Stimulated activated naive CD8-positive, alpha-beta T cell treated with anti-CD3 and anti-CD28 coated beads, Interleukin-15, Interleukin-2, amounts not matched to agents 100 ng/mL and 50 ng/mL, for 24 hours (primary cell): ENCODE results near the gene SUPT3H.
A peak's percentile ranks its signal among the peaks of the same experiment; 100 is the strongest.

Source experiments
- H3K27ac Mint-ChIP-seq: one replicate; pipeline ENCODE4 v1.8.0; 2021; ENCODE audit warnings: mild to moderate bottlenecking, mixed read lengths
- H3K27me3 Mint-ChIP-seq: one replicate; pipeline ENCODE4 v1.8.0; 2021; ENCODE audit warnings: mixed read lengths
- H3K36me3 Mint-ChIP-seq: one replicate; pipeline ENCODE4 v1.8.0; 2021; ENCODE audit warnings: low read depth, mixed read lengths
- H3K4me1 Mint-ChIP-seq: one replicate; pipeline ENCODE4 v1.8.0; 2021; ENCODE audit warnings: low read depth, mixed read lengths
- H3K4me3 Mint-ChIP-seq: one replicate; pipeline ENCODE4 v1.8.0; 2021; ENCODE audit warnings: mild to moderate bottlenecking, mixed read lengths
- H3K9me3 Mint-ChIP-seq: one replicate; pipeline ENCODE4 v1.8.0; 2021; ENCODE audit warnings: mixed read lengths

Gene SUPT3H

DNA sequence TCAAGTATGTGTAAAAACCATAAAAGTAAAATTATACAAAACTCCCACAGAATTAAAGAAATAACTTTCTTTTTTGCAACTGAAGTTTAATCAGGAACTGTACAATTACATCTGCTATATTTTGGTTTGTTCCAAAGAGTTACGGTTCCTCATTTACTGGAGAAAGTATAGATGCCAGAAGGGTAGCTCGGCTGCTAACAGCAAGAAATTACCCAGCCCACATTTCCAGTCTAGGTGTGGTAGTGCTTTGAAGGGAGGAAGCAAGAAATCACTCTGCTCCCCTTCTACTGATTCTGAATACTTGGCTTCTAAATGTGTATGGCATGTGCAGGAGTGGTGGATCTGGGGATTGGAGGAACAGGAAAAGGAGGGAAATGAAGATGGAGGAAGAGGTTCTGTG is 549.0 kb downstream of the SUPT3H start:
- Mint-ChIP-seq H3K27me3 (no peaks in the 10 kb centered on the region), H3K4me1 (peaks cover 36% of the 10 kb centered on the region), H3K9me3 (no peaks in the 10 kb centered on the region), H3K27ac (peak overlapping the region; percentile 6), H3K4me3 (no peak overlapping the region), H3K36me3 (peaks cover 13% of the 10 kb centered on the region)

DNA sequence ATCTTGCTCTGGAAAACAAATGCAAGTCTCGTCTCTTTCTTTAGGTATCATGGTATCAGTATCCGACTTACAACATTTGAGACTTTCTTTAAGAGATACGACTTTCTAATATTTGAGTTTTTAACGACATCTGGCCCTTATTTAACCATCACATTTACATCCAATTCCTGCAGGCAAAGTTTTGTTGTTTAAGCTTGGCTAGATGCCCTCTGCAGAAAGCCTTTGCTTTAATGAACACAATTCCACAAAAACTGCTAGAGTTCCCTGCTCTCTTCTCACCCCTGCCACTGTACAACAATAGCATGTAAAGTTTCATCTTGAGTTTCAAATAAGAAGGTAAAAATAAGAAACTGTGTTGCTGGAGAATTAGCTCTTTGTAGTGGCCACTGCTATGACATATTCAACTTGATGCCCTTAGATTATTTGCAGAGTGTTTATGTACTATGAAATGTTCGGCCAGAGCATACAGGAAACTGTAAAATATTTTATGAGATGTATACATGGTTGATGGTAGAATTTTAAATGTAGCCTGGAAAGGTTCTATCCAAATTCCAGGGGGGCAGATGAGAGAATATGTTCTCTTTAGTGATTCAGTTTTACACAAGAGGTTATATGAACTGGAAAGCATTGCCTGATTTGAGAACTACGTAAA is 551.6 kb downstream of the SUPT3H start:
- H3K4me1 Mint-ChIP-seq: peaks cover 24% of the 10 kb centered on the region
- H3K9me3 Mint-ChIP-seq: no peaks in the 10 kb centered on the region
- no peaks in the 10 kb centered on the region for H3K27me3 Mint-ChIP-seq
- peaks cover 13% of the 10 kb centered on the region for H3K36me3 Mint-ChIP-seq
- no peak overlapping the region for H3K4me3 Mint-ChIP-seq
- no peak overlapping the region for H3K27ac Mint-ChIP-seq

- Mint-ChIP-seq H3K4me3 (no peak overlapping the region), H3K9me3 (no peaks in the 10 kb centered on the region), H3K36me3 (peaks cover 13% of the 10 kb centered on the region), H3K27ac (no peak overlapping the region), H3K4me1 (peaks cover 21% of the 10 kb centered on the region), H3K27me3 (no peaks in the 10 kb centered on the region)
These were observed 552.5 kb downstream of the SUPT3H start for GRCh38 chr6:44825273-44825672.

DNA sequence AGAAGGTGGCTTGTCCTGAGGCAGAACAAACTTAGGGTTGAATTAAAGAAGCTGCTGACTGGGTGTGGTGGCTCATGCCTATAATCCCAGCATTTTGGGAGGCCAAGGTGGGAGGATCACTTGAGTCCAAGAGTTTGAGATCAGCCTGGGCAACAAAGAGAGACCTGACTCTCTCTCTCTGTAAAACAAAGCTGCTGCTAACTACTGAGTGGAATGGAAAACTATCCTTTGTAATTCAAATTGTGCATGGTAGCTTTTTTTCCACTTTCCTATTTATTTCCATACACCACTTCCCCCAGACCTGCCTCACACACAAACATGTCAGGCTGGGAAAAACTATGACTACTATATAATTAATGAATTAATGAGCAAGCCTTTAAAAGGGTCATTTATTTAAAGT is 553.2 kb downstream of the SUPT3H start:
- H3K4me3 Mint-ChIP-seq: no peak overlapping the region
- H3K27me3 Mint-ChIP-seq: no peaks in the 10 kb centered on the region
- H3K27ac Mint-ChIP-seq: no peak overlapping the region
- H3K36me3 Mint-ChIP-seq: peaks cover 13% of the 10 kb centered on the region
- H3K9me3 Mint-ChIP-seq: no peaks in the 10 kb centered on the region
- H3K4me1 Mint-ChIP-seq: peaks cover 14% of the 10 kb centered on the region

DNA sequence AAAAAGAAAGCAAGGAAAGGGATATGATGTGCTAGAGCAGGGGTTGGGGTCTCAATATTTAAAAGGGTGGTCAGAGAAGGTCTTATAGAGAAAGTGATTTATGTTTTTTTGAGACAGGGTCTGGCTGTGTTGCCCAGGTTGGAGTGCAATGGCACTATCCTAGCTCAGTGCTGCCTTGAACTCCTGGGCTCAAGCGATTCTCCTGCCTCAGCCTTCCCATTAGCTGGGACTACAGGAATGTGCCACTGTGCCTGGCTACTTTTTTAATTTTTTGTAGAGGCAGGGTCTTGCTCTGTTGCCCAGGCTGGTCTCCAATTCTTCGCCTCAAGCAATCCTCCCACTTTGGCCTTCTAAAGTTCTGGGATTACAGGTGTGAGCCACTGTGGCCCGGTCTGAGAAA is 557.0 kb downstream of the SUPT3H start:
- no peaks in the 10 kb centered on the region for H3K9me3 Mint-ChIP-seq
- no peak overlapping the region for H3K4me3 Mint-ChIP-seq
- no peaks in the 10 kb centered on the region for H3K4me1 Mint-ChIP-seq

GRCh38 chr6:44820321-44820720 is 557.4 kb downstream of the SUPT3H start:
- H3K4me1 Mint-ChIP-seq: no peaks in the 10 kb centered on the region
- H3K27ac Mint-ChIP-seq: no peak overlapping the region
- H3K4me3 Mint-ChIP-seq: no peak overlapping the region
- no peaks in the 10 kb centered on the region for H3K27me3 Mint-ChIP-seq
- H3K9me3 Mint-ChIP-seq: no peaks in the 10 kb centered on the region
- H3K36me3 Mint-ChIP-seq: peaks cover 14% of the 10 kb centered on the region

More for the DNA sequence above, 557.0 kb downstream of the SUPT3H start:
- Mint-ChIP-seq H3K27ac (no peak overlapping the region), H3K27me3 (no peaks in the 10 kb centered on the region), H3K36me3 (peaks cover 14% of the 10 kb centered on the region)

DNA sequence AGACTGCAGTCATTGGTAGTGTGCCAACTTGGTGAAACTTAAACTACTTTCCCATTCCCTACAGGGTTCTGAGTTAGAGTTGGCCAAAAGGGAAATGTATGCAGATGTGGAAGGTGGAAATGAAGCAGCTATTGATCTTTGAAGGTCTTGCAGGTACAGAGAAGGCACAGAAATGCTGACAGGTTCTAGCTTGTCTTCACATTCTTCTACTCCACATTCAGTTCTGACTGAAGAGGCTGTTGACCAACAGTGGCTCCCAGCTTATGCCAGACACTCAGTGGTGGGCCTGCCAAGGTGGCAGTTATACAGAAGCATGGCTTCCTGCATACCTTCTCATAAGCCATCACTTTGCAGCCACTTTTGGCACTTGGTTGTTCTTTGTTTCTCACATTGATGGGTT is 566.3 kb downstream of the SUPT3H start:
- H3K4me3 Mint-ChIP-seq: no peak overlapping the region
- H3K27me3 Mint-ChIP-seq: no peaks in the 10 kb centered on the region
- no peak overlapping the region for H3K27ac Mint-ChIP-seq
- H3K4me1 Mint-ChIP-seq: peaks cover 13% of the 10 kb centered on the region
- no peaks in the 10 kb centered on the region for H3K9me3 Mint-ChIP-seq
- H3K36me3 Mint-ChIP-seq: peaks cover 1% of the 10 kb centered on the region

- H3K9me3 Mint-ChIP-seq: no peaks in the 10 kb centered on the region
These were observed 568.5 kb downstream of the SUPT3H start for GRCh38 chr6:44809258-44809657.

DNA sequence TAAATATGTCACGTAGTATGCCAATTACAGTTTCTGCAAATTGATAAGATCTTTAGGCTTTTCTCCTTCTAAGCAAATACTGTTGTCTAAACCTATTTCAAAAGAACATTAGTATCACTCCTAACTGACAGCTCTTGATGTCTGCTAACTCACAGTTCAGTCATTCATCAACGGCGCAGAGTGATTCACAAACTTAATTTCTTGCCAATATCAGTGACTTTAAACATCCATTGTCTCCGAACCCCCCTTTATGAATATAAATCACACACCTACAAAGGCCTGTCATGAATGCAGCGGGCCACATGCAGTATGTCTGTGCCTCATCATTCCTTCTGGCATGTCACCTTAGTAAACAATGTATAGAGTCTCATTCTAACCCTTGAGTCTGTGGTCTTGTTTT is 569.6 kb downstream of the SUPT3H start:
- H3K9me3 Mint-ChIP-seq: no peaks in the 10 kb centered on the region
- peaks cover 13% of the 10 kb centered on the region for H3K4me1 Mint-ChIP-seq
- no peaks in the 10 kb centered on the region for H3K36me3 Mint-ChIP-seq
- no peak overlapping the region for H3K4me3 Mint-ChIP-seq
- no peak overlapping the region for H3K27ac Mint-ChIP-seq
- no peaks in the 10 kb centered on the region for H3K27me3 Mint-ChIP-seq

More at GRCh38 chr6:44809258-44809657, 568.5 kb downstream of the SUPT3H start:
- Mint-ChIP-seq H3K36me3 (no peaks in the 10 kb centered on the region), H3K27me3 (no peaks in the 10 kb centered on the region), H3K4me1 (peaks cover 13% of the 10 kb centered on the region), H3K27ac (no peak overlapping the region), H3K4me3 (no peak overlapping the region)

DNA sequence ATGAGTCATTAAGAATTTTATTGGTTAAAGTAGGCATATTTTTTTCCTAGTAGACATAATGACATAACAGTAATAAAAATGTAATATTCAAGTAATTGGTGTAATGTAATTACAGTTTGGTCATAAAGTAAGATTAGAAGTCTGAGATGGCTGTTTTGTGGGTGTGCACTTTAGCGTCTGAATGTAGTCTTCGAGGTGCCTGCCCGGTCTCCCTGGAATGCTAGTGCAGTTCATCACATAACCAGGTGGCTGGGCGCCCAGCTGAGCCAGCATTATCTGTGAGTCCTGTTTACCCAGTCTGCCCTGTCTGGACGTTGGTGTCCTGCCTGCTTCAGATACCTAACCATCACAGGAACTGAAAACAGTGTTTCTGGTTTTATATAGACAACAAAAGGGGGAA is 571.1 kb downstream of the SUPT3H start:
- no peak overlapping the region for H3K27ac Mint-ChIP-seq
- H3K27me3 Mint-ChIP-seq: no peaks in the 10 kb centered on the region
- peaks cover 10% of the 10 kb centered on the region for H3K4me1 Mint-ChIP-seq
- H3K36me3 Mint-ChIP-seq: no peaks in the 10 kb centered on the region
- H3K4me3 Mint-ChIP-seq: no peak overlapping the region
- no peaks in the 10 kb centered on the region for H3K9me3 Mint-ChIP-seq

- H3K4me3 Mint-ChIP-seq: no peak overlapping the region
- peaks cover 8% of the 10 kb centered on the region for H3K4me1 Mint-ChIP-seq
- no peak overlapping the region for H3K27ac Mint-ChIP-seq
- no peaks in the 10 kb centered on the region for H3K9me3 Mint-ChIP-seq
- no peaks in the 10 kb centered on the region for H3K27me3 Mint-ChIP-seq
- H3K36me3 Mint-ChIP-seq: no peaks in the 10 kb centered on the region
These were observed 572.4 kb downstream of the SUPT3H start for GRCh38 chr6:44805238-44805846.

DNA sequence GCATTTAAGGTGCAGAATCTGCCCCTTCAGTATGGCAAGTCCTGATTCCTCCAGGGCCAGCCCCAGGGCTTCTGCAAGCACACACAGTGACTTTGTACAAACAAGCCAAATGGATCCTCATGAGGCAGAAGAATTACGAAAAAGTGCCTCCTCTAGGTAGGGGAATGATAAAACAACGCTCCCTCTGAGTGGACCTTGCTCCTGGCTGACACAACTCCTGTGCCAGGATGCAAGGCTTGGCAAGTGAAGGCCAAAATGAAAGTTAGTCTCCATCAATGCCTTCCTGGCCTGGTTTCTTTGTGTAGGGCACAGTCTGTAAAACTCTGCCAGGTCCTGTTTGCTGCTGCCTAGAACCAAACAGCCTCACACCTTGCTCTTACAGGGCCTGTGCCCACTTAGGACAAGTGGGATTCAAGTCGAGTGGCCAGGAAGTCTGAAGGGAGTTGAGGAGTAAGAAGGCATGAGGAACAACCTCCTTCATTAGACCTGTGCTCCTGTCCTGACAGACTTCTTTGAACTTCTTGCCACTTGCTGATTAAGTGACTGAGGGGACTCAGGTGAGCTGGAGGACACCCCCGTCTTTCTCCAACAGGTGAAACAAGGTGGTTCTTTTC is 573.1 kb downstream of the SUPT3H start:
- Mint-ChIP-seq H3K27ac (no peak overlapping the region), H3K4me1 (peaks cover 8% of the 10 kb centered on the region), H3K4me3 (no peak overlapping the region), H3K27me3 (no peaks in the 10 kb centered on the region), H3K9me3 (no peaks in the 10 kb centered on the region), H3K36me3 (no peaks in the 10 kb centered on the region)

DNA sequence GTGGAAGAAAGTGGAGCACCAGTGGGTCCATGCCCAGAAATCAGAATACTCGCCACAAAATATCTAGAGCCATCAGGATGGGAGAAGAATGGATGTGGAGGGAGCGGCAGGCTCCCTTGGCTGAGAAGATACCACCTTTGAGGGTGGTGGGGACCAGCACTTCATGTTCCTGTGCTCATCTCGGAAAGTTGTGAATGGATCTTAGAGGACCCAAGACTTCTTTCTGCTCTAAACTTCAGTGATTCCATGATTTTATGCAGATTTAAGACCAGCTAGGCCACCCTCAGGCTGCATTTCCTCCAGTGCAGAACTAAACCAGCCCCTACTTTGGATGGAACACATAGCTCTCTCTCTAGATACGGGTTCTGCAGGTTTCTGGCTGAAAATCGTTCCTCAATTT is 573.7 kb downstream of the SUPT3H start:
- Mint-ChIP-seq H3K27me3 (no peaks in the 10 kb centered on the region), H3K27ac (no peak overlapping the region), H3K4me3 (no peak overlapping the region), H3K4me1 (peaks cover 5% of the 10 kb centered on the region), H3K36me3 (no peaks in the 10 kb centered on the region), H3K9me3 (no peaks in the 10 kb centered on the region)

DNA sequence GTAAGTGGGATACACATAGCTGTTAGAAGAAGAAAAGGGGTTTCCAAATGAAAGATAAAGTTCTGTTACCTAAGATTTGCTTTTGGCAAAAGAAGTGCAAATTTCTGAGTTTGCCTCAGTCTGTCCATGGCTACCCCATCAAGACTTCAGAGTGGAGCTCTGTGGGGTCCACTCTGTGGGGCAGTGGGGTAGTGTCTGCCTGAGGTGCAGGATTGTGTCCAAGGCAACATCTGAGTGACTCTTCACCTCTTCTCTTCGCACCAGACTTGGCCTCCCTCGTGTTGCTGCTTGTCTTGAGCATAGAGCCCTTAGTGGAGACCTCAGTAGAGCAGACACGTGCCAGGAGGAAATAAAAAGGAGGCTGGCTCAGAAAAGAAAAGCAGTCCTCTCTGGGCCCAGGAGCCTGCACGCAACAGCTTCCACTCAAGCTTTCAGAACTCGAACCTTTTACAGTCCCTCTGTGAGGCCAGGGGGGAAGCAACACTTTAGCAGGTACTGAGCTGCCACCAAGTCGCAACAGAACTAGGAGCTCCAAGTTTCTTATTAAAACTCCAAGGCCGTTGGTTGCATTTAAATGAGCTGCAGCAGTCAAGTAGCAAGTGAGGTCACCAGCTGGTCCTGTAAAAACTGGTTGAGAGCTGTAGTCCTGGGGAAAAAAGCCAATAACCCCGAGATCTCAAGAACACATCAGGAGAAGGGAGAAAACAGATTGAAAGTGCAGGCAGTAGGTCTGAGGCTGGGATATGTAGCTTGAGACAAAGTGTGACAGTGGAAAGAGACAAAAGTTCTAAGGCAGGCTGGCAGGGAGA is 576.7 kb downstream of the SUPT3H start:
- no peaks in the 10 kb centered on the region for H3K9me3 Mint-ChIP-seq
- H3K27ac Mint-ChIP-seq: no peak overlapping the region
- H3K4me3 Mint-ChIP-seq: no peak overlapping the region
- H3K36me3 Mint-ChIP-seq: no peaks in the 10 kb centered on the region
- peaks cover 4% of the 10 kb centered on the region for H3K27me3 Mint-ChIP-seq
- H3K4me1 Mint-ChIP-seq: no peaks in the 10 kb centered on the region

DNA sequence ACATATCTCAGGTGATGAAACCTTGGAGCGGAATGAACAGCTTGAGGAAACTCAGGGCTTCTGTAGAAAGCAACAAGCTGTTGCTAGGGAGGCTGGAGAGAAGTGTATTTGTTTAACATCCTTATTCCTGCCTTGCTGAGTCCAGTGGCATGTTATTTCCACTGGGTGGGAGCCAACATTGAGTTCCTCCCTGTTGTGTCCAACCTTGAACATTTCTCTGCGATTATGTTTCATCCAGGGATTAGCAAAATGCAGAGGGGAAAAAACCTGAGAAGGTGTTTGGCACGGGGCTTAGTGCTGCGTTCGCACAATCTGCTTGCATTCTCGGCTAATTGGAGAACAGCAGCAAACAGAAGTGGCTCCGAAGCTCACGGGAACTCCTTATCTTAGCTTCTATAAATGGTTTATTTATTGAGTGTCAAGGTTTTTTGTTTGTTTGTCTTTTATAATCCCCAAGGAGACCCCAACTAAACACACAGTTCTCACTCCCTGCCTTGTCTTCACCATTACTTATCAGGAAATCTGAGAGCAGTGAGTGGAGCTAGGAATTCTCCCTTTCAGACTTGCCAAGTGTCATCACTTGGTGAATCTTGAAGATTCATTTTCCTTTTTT is 577.5 kb downstream of the SUPT3H start:
- Mint-ChIP-seq H3K4me1 (no peaks in the 10 kb centered on the region), H3K27ac (no peak overlapping the region), H3K9me3 (no peaks in the 10 kb centered on the region), H3K27me3 (peaks cover 4% of the 10 kb centered on the region), H3K36me3 (no peaks in the 10 kb centered on the region), H3K4me3 (no peak overlapping the region)
